HuH-7.5 (cell line): Measurements from ENCODE around the gene FLT3LG.

Experiments used
- DNase-seq: peaks from one replicate; pipeline ENCODE4 v3.0.0; 2011; ENCODE audit warnings: low spot score

FLT3LG gene

DNA sequence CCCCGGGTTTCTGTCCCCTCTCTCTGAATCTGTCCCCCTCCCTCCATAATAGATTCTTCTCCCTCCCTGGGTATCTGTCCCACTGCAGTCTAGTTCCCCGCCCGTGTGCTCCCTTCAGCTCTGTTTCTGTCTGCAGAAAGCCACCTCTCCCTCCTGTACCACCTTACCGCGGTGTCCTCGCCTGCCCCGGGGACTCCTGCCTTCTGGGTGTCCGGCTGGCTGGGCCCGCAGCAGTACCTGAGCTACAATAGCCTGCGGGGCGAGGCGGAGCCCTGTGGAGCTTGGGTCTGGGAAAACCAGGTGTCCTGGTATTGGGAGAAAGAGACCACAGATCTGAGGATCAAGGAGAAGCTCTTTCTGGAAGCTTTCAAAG lies 39.7 kb downstream of the FLT3LG start:
- no peak for DNase-seq

DNA sequence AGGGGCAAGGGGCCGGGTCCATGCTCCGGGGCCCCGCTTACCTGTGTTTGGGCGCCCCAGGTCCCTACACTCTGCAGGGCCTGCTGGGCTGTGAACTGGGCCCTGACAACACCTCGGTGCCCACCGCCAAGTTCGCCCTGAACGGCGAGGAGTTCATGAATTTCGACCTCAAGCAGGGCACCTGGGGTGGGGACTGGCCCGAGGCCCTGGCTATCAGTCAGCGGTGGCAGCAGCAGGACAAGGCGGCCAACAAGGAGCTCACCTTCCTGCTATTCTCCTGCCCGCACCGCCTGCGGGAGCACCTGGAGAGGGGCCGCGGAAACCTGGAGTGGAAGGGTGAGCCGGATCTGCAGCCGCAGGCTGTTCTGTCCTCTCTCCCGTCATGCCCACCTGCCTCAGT lies 40.1 kb downstream of the FLT3LG start:
- no peak for DNase-seq

DNA sequence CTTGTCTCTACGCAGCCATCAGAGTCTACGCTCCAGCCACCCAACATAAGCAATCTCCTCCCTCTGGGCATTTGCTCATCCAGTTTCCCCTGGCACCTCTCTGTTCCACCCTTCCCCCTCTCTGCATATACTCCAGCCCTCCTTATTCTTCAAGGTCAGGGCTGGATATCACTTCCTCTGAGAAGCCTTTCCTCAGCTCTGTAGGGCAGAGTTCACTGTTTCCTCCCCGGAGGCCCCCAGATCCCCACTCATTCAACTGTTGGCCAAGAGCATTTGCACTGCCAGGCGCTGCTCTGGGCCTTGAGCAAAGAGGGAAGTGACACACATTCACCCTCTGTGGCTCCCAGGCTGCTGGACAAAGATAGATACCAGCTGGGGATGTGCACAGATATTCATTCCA lies 41.8 kb downstream of the FLT3LG start:
- DNase-seq = no peak

DNA sequence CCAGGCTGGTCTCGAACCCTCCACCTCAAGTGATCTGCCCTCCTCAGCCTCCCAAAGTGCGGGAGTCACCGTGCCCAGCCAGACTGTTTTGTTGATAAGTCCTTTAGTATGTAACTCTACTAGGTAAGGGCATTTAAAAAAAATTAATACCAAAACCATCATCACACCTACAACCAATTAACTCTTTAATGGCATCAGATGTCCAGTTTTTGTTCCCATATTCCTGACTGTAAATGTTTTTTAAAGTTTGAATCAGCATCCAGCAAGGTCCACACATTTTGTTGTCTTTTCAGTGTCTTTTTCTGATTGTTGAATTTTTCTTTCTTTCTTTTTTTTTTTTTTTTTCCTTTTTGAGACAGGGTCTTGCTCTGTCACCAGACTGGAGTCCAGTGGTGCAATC lies 44.0 kb downstream of the FLT3LG start:
- no peak for DNase-seq

DNA sequence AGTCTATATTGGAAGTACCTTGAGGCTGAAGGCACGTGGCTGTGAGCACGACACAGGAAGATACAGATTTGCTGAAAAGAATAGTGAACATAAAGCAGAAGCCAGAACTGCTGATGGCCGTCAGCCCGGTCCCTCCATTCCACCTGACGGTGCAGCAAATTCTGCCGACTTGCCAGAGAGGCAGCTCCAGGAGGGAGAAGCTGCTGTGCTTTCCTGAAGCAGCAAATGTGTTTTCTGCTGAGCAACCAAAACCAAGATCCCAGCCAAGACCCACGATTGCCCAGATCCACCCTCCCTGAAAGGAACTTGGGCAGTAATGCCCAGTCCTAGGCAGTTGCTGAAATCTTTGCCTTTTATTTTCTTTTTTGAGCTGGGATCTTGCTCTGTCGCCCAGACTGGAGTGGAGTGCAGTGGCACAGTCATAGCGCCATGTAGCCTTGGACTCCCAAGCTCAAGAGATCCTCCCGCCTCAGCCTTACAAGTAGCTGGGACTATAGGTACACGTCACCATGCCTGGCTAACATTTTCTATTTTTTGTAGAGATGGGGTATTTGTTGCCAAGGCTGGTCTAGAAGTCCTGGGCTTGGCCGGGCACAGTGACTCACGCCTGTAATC lies 46.8 kb downstream of the FLT3LG start:
- no peak for DNase-seq

DNA sequence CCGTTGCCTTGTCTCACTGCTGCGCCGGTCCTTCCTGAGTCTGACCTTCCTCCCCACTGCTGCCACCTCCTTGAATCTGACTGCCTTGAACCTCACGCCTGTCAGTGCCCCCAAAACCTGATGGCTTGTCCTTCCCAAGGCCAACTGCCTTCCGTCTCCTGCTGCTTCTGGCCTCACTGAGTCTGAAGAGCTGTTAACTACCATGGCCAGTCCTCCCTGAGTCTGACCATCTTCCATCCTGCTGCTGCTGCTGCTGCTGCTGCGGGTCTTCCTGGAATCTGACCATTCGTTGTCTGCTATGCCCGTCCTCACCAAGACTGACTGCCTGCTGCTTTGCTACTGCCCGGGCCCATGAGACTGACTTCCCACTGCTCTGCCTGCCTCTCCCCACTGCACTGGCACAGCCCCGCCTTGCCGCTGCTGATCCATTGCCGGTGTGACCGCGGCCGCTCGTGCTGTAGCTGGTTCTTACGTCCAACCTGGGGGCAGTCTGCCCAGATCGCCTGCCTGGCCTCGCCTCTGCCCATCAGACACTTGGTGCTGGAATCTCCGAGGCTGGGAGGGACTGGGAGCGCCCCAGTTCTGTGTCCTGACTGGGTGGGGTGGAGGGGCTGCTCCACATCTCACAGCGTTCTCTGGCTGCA lies 50.9 kb downstream of the FLT3LG start:
- no peak for DNase-seq

DNA sequence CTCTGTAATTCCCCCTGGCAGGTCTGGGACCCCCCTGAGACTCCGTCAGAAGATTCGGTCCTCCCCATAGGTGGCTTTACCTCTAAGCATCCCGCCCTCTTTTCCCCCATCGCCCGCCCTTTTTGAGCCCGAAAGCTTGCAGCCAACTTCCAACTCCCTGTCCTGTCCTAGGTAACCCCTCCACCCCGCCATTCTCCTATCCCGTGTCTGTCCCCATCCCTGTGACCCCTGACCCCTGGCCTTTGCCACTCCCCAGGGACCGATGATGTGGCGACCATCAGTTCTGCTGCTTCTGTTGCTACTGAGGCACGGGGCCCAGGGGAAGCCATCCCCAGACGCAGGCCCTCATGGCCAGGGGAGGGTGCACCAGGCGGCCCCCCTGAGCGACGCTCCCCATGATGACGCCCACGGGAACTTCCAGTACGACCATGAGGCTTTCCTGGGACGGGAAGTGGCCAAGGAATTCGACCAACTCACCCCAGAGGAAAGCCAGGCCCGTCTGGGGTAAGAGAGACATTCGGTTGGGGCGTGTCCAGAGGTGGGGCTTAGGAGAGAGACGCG lies 54.3 kb downstream of the FLT3LG start:
- no peak for DNase-seq

DNA sequence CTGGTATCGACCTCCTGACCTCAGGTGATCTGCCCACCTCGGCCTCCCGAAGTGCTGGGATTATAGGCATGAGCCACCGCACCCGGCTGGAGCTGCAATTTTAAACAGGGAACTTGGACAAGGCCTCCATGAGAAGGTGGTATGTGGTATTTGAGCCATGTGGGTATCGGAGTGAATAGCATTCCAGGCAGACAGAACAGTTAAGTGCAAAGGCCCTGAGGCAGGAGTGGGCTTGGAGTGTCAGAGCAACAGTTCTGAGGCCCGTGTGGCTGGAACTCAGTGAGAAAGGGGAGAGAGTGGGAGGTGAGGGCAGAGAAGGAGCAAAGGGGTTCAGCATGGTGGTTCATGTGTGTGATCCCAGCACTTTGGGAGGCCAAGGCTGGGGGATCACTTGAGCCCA lies 56.7 kb downstream of the FLT3LG start:
- no peak for DNase-seq

DNA sequence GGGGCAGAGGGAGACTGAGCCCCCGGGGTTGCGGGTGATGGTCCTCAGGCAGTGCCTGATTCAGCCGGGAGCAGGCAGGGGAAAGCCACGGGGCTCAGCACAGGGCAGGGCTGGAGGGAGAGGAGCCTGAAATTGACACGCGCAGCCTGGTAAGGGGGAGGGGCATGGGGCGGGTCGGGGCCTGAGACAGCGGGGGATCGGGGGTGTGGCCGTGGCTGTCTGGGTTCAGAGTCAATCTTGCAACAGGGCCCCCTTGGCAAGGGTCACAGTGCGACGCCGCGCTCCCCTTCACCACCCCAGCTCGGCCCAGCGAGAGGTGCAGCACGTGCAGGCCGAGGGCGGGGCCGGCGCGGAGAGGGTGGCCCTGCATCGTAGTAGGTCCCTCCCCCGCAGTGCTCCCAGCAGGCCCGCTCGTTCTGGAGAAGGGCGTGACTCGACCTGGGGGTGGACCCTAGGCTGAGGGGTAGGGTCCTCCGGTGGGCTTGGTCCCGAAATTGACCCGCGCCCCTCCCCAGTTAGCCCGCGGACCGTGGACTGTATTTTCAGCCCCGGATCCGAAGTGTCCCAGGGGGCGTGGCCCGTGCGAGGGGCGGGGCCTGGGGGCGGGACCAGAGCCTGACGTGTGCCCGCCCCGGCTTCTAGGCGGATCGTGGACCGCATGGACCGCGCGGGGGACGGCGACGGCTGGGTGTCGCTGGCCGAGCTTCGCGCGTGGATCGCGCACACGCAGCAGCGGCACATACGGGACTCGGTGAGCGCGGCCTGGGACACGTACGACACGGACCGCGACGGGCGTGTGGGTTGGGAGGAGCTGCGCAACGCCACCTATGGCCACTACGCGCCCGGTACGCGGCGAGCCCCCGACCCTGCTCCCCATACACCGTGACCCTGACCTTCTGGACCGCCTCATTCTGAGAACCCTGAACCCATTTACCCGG lies 59.8 kb downstream of the FLT3LG start:
- no peak for DNase-seq

DNA sequence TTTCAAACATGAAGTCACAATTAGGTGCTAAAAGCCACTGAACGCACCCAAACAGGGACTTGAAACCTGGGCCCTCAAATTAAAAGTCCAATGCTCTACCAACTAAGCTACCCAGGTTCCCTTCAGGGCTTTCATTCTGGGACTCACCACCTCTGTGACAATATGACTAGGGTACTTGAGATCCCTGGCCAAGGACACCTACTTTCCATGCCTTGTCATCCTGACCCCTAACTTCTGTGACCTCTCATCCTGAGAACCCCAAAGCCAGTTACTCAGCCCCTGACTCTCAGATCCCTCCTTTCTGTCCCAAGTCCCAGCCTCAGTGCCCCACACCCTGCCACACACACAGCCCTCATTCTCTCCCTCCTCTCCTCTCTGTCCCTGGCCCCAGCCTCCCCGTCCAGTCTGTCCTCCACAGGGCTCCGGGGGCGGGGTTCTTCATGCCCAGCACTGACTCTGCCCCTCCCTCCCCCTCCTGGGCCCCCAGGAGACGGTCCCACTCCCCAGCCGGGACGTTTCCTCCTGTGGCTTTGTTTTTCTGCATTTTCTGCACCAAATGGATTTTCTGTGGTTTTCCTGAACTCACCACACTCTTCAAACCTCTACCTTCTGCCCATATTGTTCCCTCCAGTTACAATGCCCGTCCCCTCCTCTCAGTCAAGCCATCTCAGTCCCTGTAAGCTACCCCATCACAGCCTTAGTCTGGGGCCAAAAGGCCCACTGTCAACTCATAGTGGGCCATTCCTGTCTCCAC lies 60.8 kb downstream of the FLT3LG start:
- no peak for DNase-seq
